ENCODE data around the gene ENTPD2. TPM values are rescaled to one million over a fixed set of nuclear protein-coding genes. Genes with fewer than 3 reads are reported as not detected.

ENTPD2 gene
- total and polyA plus RNA-seq, 10 of the 15 experiments (the other 5 are each of a cell fraction or from before 2014, with no cell fraction given) = 0.15 to 1.8 (median 0.65) TPM; not detected in 2

- TF ChIP-seq ZBTB11 (CRISPR knock-in tag; IDR thresholded peaks at IDR 0.05) (no peak), GATAD2B (conservative IDR thresholded peaks at IDR 0.05; ENCODE audit: low read depth) (peak; percentile 92), NFXL1 (IDR thresholded peaks at IDR 0.05; ENCODE audit: borderline replicate concordance) (no peak), MYC (IDR thresholded peaks at IDR 0.05; ENCODE audit: insufficient read depth, insufficient read length, insufficient replicate concordance, low read length, severe bottlenecking) (no peak), MXI1 (IDR thresholded peaks at IDR 0.05; ENCODE audit: low read depth, low read length) (peak; percentile 75)
Measured at GRCh38 chr9:137070201-137070905, 16.5 kb upstream of the ENTPD2 start, which contains the start of gene SAPCD2 (continued).

- CTCF ChIA-PET = interaction anchor here (0.7 to 7.9 kb wide), 10 partner anchors 9 to 167 kb away, joined by 3 to 80 read pairs (median 10); partner anchors contain the start of genes CYSRT1, MAN1B1 and RNF208
- Histone ChIP-seq H2AFZ (ENCODE audit: control insufficient read depth, low read depth, low read length) (no peak overlapping the region), H3K36me3 (ENCODE audit: control insufficient read depth in 2 of 2, insufficient read depth in 2 of 2, low read length in 1 of 2) (no peaks in the 10 kb centered on the region; a peak in 2 of 4 replicates), H3K4me2 (ENCODE audit: control insufficient read depth, insufficient read depth) (peak overlapping the region; percentile 90), H3K9me3 (replicated peaks; ENCODE audit: control insufficient read depth, insufficient read depth, low read length) (no peaks in the 10 kb centered on the region), H3K27me3 (replicated peaks in 1 of 2; ENCODE audit: control insufficient read depth in 2 of 2, insufficient read depth in 2 of 2, low read length in 1 of 2) (no peaks in the 10 kb centered on the region), H3K9ac (ENCODE audit: control insufficient read depth, insufficient read depth, low read length) (peak overlapping the region; percentile 56), H3K27ac (ENCODE audit: control insufficient read depth, insufficient read depth) (peak overlapping the region; percentile 10; the same call in 1 of the 2 replicates), H3K79me2 (ENCODE audit: control insufficient read depth, insufficient read depth, low read length) (peaks cover 7% of the 10 kb centered on the region), H4K20me1 (ENCODE audit: control insufficient read depth, insufficient read depth) (no peaks in the 10 kb centered on the region), H3K4me3 (peak overlapping the region; percentile 80), H3K4me1 (ENCODE audit: control insufficient read depth, insufficient read depth, low read length) (peaks cover 27% of the 10 kb centered on the region)
- no peak for DNase-seq (ENCODE audit: low read depth, low spot score)
- intact Hi-C loops (cut with micrococcal nuclease; ENCODE audit: unreplicated experiment) = loop anchor here (5.0 kb wide), 1 partner anchor 48 kb away; no protein-coding TSS in a partner anchor
- no peak for FAIRE-seq
- RAD21 ChIA-PET (ENCODE audit: unreplicated experiment) = interaction anchor here (0.6 to 5.0 kb wide), 12 partner anchors 14 to 281 kb away, joined by 3 to 24 read pairs (median 7); partner anchors contain the start of genes FUT7, MAN1B1 and RNF224
- 3% methylated on average over 52 of the region's 52 CpGs for WGBS (ENCODE audit: insufficient coverage, insufficient replicate concordance, low lambda C conversion rate, missing lambda C conversion rate)
- ATAC-seq = no peak
- SMC1A ChIA-PET (ENCODE audit: uncharacterized antibody, unreplicated experiment) = interaction anchor here (1.4 to 7.2 kb wide), 4 partner anchors 12 to 26 kb away, joined by 3 to 30 read pairs (median 6); partner anchors contain the start of gene MAN1B1
- no TSS peak for BruUV-seq (replicated peaks)
- in situ Hi-C loops (cut with MboI) = no loop called here
- POLR2A ChIA-PET = interaction anchor here (0.6 to 3.5 kb wide), 11 partner anchors 13 to 660 kb away, joined by 3 to 22 read pairs (median 4); partner anchors contain the start of genes CYSRT1 and MAN1B1
- TF ChIP-seq USF2 (IDR thresholded peaks at IDR 0.05; ENCODE audit: borderline replicate concordance, low read depth, low read length) = no peak
- no peak for TF ChIP-seq SREBF1 (IDR thresholded peaks at IDR 0.05; ENCODE audit: low read length)
- no peak for TF ChIP-seq SIX5 (IDR thresholded peaks at IDR 0.05; ENCODE audit: low read depth, low read length, severe bottlenecking)
- no peak for TF ChIP-seq ATF3 (IDR thresholded peaks at IDR 0.05; ENCODE audit: borderline replicate concordance, extremely low read depth, low read depth, low read length)
- no peak for TF ChIP-seq TARDBP (IDR thresholded peaks at IDR 0.05; ENCODE audit: borderline replicate concordance)
- TF ChIP-seq TCF3 (IDR thresholded peaks at IDR 0.05; ENCODE audit: borderline replicate concordance, insufficient read depth, low read depth, low read length) = 0 out of 2 replicates have a peak, but pooled peaks have one; percentile 10
Measured at GRCh38 chr9:137069508-137070091, 15.7 kb upstream of the ENTPD2 start.
